Liver (tissue), 9 donors: ENCODE measurements around the gene IARS1. TPM values are rescaled to one million over a fixed set of nuclear protein-coding genes. Genes with fewer than 3 reads are reported as not detected.

Experiments
- DNase-seq: peaks from one replicate; pipeline ENCODE4 v3.0.0-alpha.2; 2017; ENCODE audit warnings: low spot score
- H3K27ac ChIP-seq, 2 donors: one replicate each; pipeline ENCODE4 v1.7.0; 2013; ENCODE audit warnings: inconsistent platforms in 2 of 2, low read length in 2 of 2, control low read depth in 1 of 2, low read depth in 1 of 2, mild to moderate bottlenecking in 1 of 2
- H3K27me3 ChIP-seq, 4 donors: one replicate each; pipeline versions ENCODE4 v1.6.1 to v1.7.0; 2013; ENCODE audit warnings: low read length in 3 of 4, inconsistent platforms in 1 of 4, mild to moderate bottlenecking in 1 of 4, moderate library complexity in 1 of 4; ENCODE audit not compliant: control insufficient read depth in 4 of 4, insufficient read depth in 4 of 4
- H3K36me3 ChIP-seq, 4 donors: one replicate each; pipeline versions ENCODE4 v1.6.1 to v1.7.0; 2013; ENCODE audit warnings: low read length in 3 of 4, mild to moderate bottlenecking in 3 of 4, low read depth in 1 of 4, moderate library complexity in 1 of 4; ENCODE audit not compliant: control insufficient read depth in 4 of 4, insufficient read depth in 3 of 4
- H3K4me1 ChIP-seq, 4 donors: one replicate each; pipeline versions ENCODE4 v1.6.1 to v1.7.0; 2013; ENCODE audit warnings: low read length in 3 of 4, mild to moderate bottlenecking in 3 of 4, moderate library complexity in 1 of 4; ENCODE audit not compliant: control insufficient read depth in 4 of 4, insufficient read depth in 4 of 4
- H3K4me3 ChIP-seq, 3 donors: one replicate each; pipeline versions ENCODE4 v1.6.1 to v1.7.0; 2013; ENCODE audit warnings: low read length in 3 of 3, control low read depth in 1 of 3, low read depth in 1 of 3, mild to moderate bottlenecking in 1 of 3
- H3K9ac ChIP-seq, 2 donors: one replicate each; pipeline ENCODE4 v1.7.0; 2013; ENCODE audit warnings: low read length in 2 of 2, mild to moderate bottlenecking in 2 of 2, moderate library complexity in 2 of 2, control low read depth in 1 of 2, low read depth in 1 of 2
- H3K9me3 ChIP-seq, 4 donors: one replicate each; pipeline versions ENCODE4 v1.6.1 to v1.7.0; 2013; ENCODE audit warnings: low read length in 3 of 4; ENCODE audit not compliant: control insufficient read depth in 4 of 4
- EGR1 ChIP-seq, 2 donors: IDR thresholded peaks; 2 replicates each; pipeline ENCODE4 v1.6.1; 2016 to 2018; ENCODE audit warnings: antibody characterized with exemption in 2 of 2, low read depth in 2 of 2
- FOXA1 ChIP-seq: IDR thresholded peaks from 2 replicates; pipeline ENCODE4 v1.6.1; 2016; ENCODE audit warnings: antibody characterized with exemption
- GABPA ChIP-seq, 2 donors: IDR thresholded peaks in 1 of 2; conservative IDR thresholded peaks in 1 of 2; 2 replicates each; pipeline ENCODE4 v1.6.1; 2016; ENCODE audit warnings: antibody characterized with exemption in 2 of 2, mild to moderate bottlenecking in 1 of 2, moderate library complexity in 1 of 2
- HNF4G ChIP-seq: IDR thresholded peaks from 2 replicates; pipeline ENCODE4 v1.6.1; 2016; ENCODE audit warnings: antibody characterized with exemption
- NR2F2 ChIP-seq: IDR thresholded peaks from 2 replicates; pipeline ENCODE4 v1.6.1; 2016; ENCODE audit warnings: antibody characterized with exemption
- REST ChIP-seq: IDR thresholded peaks from 2 replicates; pipeline ENCODE4 v1.6.1; 2016; ENCODE audit warnings: antibody characterized with exemption, mild to moderate bottlenecking
- RXRA ChIP-seq, 2 donors: IDR thresholded peaks; 2 replicates each; pipeline ENCODE4 v1.6.1; 2017 to 2018; ENCODE audit warnings: antibody characterized with exemption in 2 of 2, mild to moderate bottlenecking in 1 of 2
- SP1 ChIP-seq: IDR thresholded peaks from 2 replicates; pipeline ENCODE4 v1.6.1; 2018; ENCODE audit warnings: antibody characterized with exemption, mild to moderate bottlenecking
- TAF1 ChIP-seq: conservative IDR thresholded peaks from 2 replicates; pipeline ENCODE4 v1.6.1; 2016; ENCODE audit warnings: antibody characterized with exemption, mild to moderate bottlenecking
- WGBS: extraction: QIAGEN DNeasy Blood & Tissue Kit; methylation state at CpG from one replicate; pipeline ENCODE4 v1.1.7; 2013; 5-methylcytosine and 5-hydroxymethylcytosine counted together
- polyA plus RNA-seq, 2 donors: library from polyadenylated mRNA; stranded (reverse) in 1 of 2; unstranded in 1 of 2; fragments of 200-250 nt in 1 of 2; fragments of >200 nt in 1 of 2; fragmentation: Nextera tagmentation in 1 of 2; extraction: Ambion mirVana in 1 of 2; gene quantifications; one replicate each; pipeline versions ENCODE4 v1.2.1 to v1.2.3, GENCODE V29; 2013 to 2015
- total RNA-seq, 2 donors: library from RNA; depleted of rRNA; stranded (reverse); fragments of >200 nt; gene quantifications; one replicate each; pipeline ENCODE4 v1.2.3, GENCODE V29; 2014
- TF ChIP-seq, protein P1 (sequence below): IDR thresholded peaks from 2 replicates; pipeline ENCODE4 v1.6.1; 2016; ENCODE audit warnings: antibody characterized with exemption
- TF ChIP-seq, protein P2 (sequence below): IDR thresholded peaks from 2 replicates; pipeline ENCODE4 v1.6.1; 2016; ENCODE audit warnings: antibody characterized with exemption
- TF ChIP-seq, protein P3 (sequence below): IDR thresholded peaks from 2 replicates; pipeline ENCODE4 v1.6.1; 2016; ENCODE audit warnings: antibody characterized with exemption
- donor health status: healthy.
- donor health status: healthy.
- donor health status: healthy.
- donor health status: healthy.
- donor health status: healthy.

The IARS1 gene
- total and polyA plus RNA-seq, 4 donors: 24.8 to 81.7 (median 49.6) TPM

GRCh38 chr9:92310562-92310961 lies 17.1 kb upstream of the IARS1 start (continued):
- TF ChIP-seq REST (no peak), NR2F2 (no peak), FOXA1 (no peak)

DNA sequence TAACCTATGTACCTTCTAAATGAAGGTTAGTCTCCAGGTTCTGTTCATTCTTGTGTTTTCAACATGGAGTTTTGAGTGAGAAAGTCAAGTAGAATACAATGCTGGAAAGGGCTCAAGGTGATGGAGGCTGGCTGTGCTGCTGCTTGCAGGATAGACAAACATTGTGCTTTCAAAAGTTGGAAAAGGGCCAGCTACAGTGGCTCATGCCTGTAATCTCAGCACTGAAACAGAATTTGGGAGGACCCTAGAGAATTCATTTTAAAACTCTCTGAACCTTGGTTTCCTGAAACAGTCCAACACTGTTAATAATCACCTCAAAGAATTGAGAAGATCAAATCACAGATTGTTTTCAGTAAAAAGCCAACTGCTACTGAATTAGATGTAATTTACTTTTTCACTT lies 15.4 kb upstream of the IARS1 start:
- no peak overlapping the region for H3K9ac ChIP-seq
- H3K27me3 ChIP-seq: no peaks in the 10 kb centered on the region
- H3K9me3 ChIP-seq: no peaks in the 10 kb centered on the region
- no peak for DNase-seq
- no peak for TF ChIP-seq EGR1 (IDR thresholded peaks at IDR 0.05; ENCODE audit: low read depth in 2 of 2)
- TF ChIP-seq, protein P1, sequence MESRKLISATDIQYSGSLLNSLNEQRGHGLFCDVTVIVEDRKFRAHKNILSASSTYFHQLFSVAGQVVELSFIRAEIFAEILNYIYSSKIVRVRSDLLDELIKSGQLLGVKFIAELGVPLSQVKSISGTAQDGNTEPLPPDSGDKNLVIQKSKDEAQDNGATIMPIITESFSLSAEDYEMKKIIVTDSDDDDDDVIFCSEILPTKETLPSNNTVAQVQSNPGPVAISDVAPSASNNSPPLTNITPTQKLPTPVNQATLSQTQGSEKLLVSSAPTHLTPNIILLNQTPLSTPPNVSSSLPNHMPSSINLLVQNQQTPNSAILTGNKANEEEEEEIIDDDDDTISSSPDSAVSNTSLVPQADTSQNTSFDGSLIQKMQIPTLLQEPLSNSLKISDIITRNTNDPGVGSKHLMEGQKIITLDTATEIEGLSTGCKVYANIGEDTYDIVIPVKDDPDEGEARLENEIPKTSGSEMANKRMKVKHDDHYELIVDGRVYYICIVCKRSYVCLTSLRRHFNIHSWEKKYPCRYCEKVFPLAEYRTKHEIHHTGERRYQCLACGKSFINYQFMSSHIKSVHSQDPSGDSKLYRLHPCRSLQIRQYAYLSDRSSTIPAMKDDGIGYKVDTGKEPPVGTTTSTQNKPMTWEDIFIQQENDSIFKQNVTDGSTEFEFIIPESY: no peak
- TF ChIP-seq NR2F2: no peak
- TF ChIP-seq, protein P2, sequence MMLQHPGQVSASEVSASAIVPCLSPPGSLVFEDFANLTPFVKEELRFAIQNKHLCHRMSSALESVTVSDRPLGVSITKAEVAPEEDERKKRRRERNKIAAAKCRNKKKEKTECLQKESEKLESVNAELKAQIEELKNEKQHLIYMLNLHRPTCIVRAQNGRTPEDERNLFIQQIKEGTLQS: no peak
- no peak for TF ChIP-seq RXRA (IDR thresholded peaks at IDR 0.05)
- TF ChIP-seq GABPA (IDR thresholded peaks at IDR 0.05 in 1 of 2, conservative IDR thresholded peaks at IDR 0.05 in 1 of 2): no peak
- TF ChIP-seq TAF1: no peak
- no peaks in the 10 kb centered on the region for H3K4me1 ChIP-seq
- no peak overlapping the region for H3K4me3 ChIP-seq
- H3K36me3 ChIP-seq: peaks cover 8 to 62% (median 57%) of the 10 kb centered on the region in 4 donors
- no peak overlapping the region for H3K27ac ChIP-seq

GRCh38 chr9:92300936-92301335 lies 7.4 kb upstream of the IARS1 start:
- Histone ChIP-seq H3K36me3 (peaks cover 3 to 75% (median 57%) of the 10 kb centered on the region in 4 donors), H3K27me3 (no peaks in the 10 kb centered on the region), H3K27ac (no peak overlapping the region), H3K9ac (no peak overlapping the region), H3K9me3 (no peaks in the 10 kb centered on the region), H3K4me1 (no peaks in the 10 kb centered on the region), H3K4me3 (no peak overlapping the region)
- TF ChIP-seq REST: no peak
- no peak for TF ChIP-seq NR2F2
- TF ChIP-seq, protein P2: no peak
- no peak for TF ChIP-seq EGR1 (IDR thresholded peaks at IDR 0.05; ENCODE audit: low read depth in 2 of 2)
- no peak for TF ChIP-seq HNF4G
- TF ChIP-seq, protein P3, sequence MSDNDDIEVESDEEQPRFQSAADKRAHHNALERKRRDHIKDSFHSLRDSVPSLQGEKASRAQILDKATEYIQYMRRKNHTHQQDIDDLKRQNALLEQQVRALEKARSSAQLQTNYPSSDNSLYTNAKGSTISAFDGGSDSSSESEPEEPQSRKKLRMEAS: no peak
- no peak for TF ChIP-seq SP1
- no peak for TF ChIP-seq GABPA (IDR thresholded peaks at IDR 0.05 in 1 of 2, conservative IDR thresholded peaks at IDR 0.05 in 1 of 2)
- WGBS: 88% methylated on average over 1 of the region's 1 CpG
- no peak for DNase-seq
